ENCODE data around the gene TULP4.
"Not testable (repeated sequence)": the region's sequence is repeated elsewhere in the genome, so short reads cannot be mapped to it uniquely, and the experiment has no call there.

The TULP4 gene

GRCh38 chr6:158337332-158337731 is 25.1 kb downstream of the TULP4 start (continued):
- no peak for TF ChIP-seq CTCF (tag by site-specific recombination; IDR thresholded peaks at IDR 0.05)
- TF ChIP-seq ZNF184 (tag by site-specific recombination; IDR thresholded peaks at IDR 0.05), result no peak
- no peak for TF ChIP-seq ZFHX2 (tag by site-specific recombination; conservative IDR thresholded peaks at IDR 0.05)

GRCh38 chr6:158338311-158339112 is 26.2 kb downstream of the TULP4 start:
- Histone ChIP-seq H3K27ac (ENCODE audit: extremely low read depth, low read depth, low read length) (no peak overlapping the region), H3K4me1 (ENCODE audit: control insufficient read depth, insufficient read depth, low read length) (no peaks in the 10 kb centered on the region), H3K9me3 (ENCODE audit: control insufficient read depth, insufficient read depth, low read depth, low read length) (no peaks in the 10 kb centered on the region), H3K4me3 (ENCODE audit: low read depth, low read length) (no peak overlapping the region), H3K36me3 (ENCODE audit: control insufficient read depth in 2 of 2, insufficient read depth in 1 of 2, low read length in 2 of 2) (peaks cover 0 to 3% of the 10 kb centered on the region in 2 experiments; a peak in 1 of 3 replicates)
- TF ChIP-seq BCL6B (tag by site-specific recombination; IDR thresholded peaks at IDR 0.05) (no peak), TRIM28 (IDR thresholded peaks at IDR 0.05; ENCODE audit: borderline replicate concordance, low read length) (no peak), ZNF596 (tag by site-specific recombination; IDR thresholded peaks at IDR 0.05) (no peak), ZNF677 (tag by site-specific recombination; IDR thresholded peaks at IDR 0.05) (no peak), ZNF114 (tag by site-specific recombination; IDR thresholded peaks at IDR 0.05) (no peak), ZNF76 (tag by site-specific recombination; IDR thresholded peaks at IDR 0.05; ENCODE audit: borderline replicate concordance, low read depth) (no peak), ZNF785 (tag by site-specific recombination; IDR thresholded peaks at IDR 0.05) (no peak), ZNF510 (tag by site-specific recombination; IDR thresholded peaks at IDR 0.05; ENCODE audit: insufficient replicate concordance) (no peak), GLIS1 (tag by site-specific recombination; IDR thresholded peaks at IDR 0.05) (no peak), ZNF24 (tag by site-specific recombination; IDR thresholded peaks at IDR 0.05) (no peak), ZNF837 (tag by site-specific recombination; IDR thresholded peaks at IDR 0.05) (no peak), ZNF629 (tag by site-specific recombination; IDR thresholded peaks at IDR 0.05) (no peak), ZNF354C (tag by site-specific recombination; IDR thresholded peaks at IDR 0.05; ENCODE audit: borderline replicate concordance, low read depth) (no peak), ZSCAN16 (tag by site-specific recombination; IDR thresholded peaks at IDR 0.05) (no peak), ZNF266 (tag by site-specific recombination; IDR thresholded peaks at IDR 0.05; ENCODE audit: low read depth) (no peak), PRDM4 (tag by site-specific recombination; IDR thresholded peaks at IDR 0.05) (no peak), ZSCAN5A (tag by site-specific recombination; IDR thresholded peaks at IDR 0.05) (no peak), ZNF174 (tag by site-specific recombination; IDR thresholded peaks at IDR 0.05) (no peak)
- CTCF ChIA-PET, result interaction anchor here (0.6 kb wide), 1 partner anchor 672 kb away, joined by 3 read pairs; no protein-coding TSS in a partner anchor
- POLR2A ChIA-PET, result no interaction called here

- CTCF ChIA-PET; H3K36me3 ChIP-seq (ENCODE audit: control insufficient read depth in 2 of 2, insufficient read depth in 1 of 2, low read length in 2 of 2); POLR2A ChIA-PET; H3K9me3 ChIP-seq (ENCODE audit: control insufficient read depth, insufficient read depth, low read depth, low read length); H3K27ac ChIP-seq (ENCODE audit: extremely low read depth, low read depth, low read length); H3K4me3 ChIP-seq (ENCODE audit: low read depth, low read length); H3K4me1 ChIP-seq (ENCODE audit: control insufficient read depth, insufficient read depth, low read length): not testable (repeated sequence)
Measured at GRCh38 chr6:158339197-158339596, 26.9 kb downstream of the TULP4 start.

All from HEK293 (cell line).